Stimulated activated CD4-positive, alpha-beta T cell treated with anti-CD3 and anti-CD28 coated beads, Interleukin-2, amount 100 ng/mL, for 4 hours (primary cell): ENCODE results near the gene LIF.
A peak's percentile ranks its signal among the peaks of the same experiment; 100 is the strongest.
"Not testable (repeated sequence)": the region's sequence is repeated elsewhere in the genome, so short reads cannot be mapped to it uniquely, and the experiment has no call there.

Source experiments
- DNase-seq: peaks from one replicate; pipeline ENCODE4 v3.0.0-alpha.2; 2020; ENCODE audit warnings: low read depth

The LIF gene

DNA sequence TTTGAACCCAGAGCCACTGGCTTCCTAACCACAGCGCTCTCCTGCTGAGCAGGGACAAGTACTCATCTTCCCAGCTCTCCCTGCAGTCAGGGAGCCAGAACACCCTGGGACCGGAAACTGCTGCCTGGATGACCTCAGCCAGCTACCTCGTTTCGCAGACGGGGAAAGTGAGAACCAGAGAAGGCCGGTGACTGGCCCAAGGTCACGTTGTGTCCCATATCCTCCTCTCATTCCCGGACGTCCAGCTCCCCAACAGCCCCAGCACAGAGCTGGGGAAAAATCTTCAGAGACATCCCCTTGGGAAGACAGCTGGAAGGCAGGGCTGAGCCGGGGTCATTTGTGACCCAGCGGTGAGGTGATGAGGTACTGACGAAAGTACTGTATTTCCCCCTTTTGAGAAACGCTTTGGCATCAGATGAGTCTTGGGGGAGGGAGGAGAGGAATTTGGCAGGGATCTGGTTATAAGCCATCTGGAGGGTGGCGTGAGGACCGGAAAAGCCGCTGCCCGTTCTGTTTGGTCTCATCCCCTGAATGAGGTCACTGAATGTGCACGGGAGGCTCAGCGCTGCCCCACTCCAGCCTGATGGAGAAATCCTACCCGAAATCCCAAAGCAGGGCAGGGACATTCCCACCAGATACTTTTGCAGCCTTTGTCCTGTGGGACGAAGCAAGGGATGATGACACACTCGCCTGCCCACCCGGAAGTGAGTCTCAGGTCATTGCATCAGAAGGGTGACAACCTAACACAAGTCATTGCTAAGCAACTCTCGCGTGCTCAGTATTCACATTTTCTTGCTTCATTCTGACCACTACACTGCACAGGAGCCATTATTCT lies 41.1 kb downstream of the LIF start:
- no peak for DNase-seq

DNA sequence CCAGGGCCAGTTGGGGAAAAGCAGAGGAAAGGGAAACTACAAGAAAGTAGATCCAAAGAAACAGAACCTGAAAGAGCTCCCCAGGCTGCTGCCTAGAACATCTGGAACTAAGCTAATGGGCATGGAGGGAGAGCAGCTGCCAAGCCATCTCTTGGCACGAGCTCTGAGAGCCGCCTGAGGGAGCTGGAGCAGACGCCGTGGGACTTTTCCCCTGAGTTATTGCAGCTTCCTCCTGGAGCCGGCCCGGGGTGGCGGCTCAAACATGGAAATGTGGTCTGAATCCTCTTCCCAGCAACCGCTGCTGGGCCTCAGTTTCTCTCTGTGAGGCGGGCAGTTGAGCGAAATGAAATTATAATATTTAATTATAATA lies 41.8 kb downstream of the LIF start:
- no peak for DNase-seq

DNA sequence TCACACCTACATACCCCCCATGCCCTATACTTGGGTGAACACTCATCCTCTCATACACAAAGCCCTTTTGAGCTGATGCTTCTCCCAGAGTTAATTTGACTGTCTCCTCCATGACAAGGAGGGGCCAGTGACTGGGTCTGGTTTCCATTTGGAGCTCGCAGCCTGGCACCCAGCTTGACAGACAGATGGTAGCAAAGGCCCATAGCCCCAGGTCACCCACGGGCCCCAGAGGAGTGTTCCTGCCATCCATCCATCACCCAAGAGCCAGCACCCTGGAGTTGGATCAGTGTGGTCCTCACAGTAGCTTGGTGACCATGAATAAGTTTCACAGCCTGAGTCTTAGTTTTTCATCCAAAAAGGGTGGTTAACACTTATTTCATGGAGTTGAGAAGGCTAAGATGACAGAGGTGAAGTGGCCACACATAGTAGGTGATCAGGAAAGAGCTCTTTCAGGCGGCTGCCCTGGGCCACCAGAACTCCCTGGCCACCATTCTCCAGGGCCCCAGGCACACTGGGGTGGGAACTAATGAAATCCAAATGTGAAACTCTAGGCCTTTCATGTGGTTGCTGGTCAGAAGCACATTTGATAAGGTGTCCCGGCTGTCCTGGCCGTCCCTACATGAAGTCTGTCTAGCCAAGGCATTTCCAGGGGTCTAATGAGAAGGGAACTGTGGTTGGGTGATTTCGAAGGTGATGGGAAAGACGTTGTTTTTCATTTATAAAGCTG lies 42.4 kb downstream of the LIF start:
- no peak for DNase-seq

DNA sequence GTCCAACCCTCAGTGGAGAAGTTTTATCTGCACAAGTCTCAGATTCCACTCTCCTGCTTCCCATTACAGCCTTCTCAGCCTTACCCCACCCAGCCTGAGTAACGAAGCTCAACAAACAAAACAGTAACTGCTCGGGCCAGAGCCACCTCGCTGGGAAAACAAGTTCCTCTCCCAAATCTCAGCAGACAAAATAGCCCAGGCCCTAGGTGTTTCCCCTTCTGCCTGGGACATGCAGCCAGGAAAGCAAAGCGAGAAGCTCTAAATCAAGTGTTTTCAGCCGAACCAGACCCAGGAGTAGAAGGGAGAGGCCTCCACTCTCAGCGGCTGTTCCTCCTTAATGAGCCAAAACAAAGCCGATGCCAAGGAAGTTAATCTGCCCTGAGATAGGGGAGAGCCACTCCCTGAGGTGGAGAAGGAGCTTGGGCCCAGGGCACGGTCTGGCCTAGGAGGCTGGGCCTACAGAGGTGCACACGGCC lies 44.0 kb downstream of the LIF start:
- DNase-seq, result no peak

DNA sequence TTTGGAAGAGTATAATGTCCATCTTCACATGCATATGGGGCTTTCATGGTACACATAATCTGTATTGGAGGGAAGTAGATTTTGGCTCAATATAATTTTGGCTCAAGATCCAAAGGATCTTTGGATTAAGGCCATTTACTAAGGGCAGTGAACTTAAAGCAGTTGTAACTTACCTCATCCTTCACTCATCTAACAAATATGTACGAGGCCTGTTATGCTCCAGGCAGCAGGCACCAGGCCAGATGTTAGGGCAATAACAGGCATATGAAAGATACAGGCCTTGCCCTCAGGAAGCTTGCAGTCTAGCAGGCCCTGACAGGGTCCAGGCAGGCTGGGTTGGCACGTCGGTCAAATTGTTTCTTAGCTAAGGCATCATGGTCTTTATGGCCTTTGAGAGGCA lies 44.6 kb downstream of the LIF start:
- DNase-seq, result no peak

GRCh38 chr22:30200905-30201304 lies 45.7 kb downstream of the LIF start:
- DNase-seq, result not testable (repeated sequence)

DNA sequence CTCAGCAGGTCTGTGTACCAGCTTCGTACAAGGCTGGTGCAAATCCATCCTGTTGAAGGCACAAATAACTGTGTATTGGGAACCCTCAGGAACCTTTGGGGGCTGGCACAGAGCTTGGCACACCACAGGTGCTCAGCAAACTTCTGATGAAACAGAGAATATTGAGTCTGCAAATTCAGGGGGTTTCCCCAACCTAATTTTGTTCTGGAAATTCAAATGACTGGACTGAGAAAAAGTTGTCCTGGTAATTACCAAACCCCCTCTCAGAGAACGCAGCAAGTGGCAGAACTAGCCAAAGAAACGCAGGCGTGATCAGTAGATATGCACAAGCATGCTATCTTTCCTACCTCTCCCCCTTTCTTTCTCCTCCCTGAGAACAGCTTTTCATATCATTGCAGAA lies 47.6 kb downstream of the LIF start:
- no peak for DNase-seq

DNA sequence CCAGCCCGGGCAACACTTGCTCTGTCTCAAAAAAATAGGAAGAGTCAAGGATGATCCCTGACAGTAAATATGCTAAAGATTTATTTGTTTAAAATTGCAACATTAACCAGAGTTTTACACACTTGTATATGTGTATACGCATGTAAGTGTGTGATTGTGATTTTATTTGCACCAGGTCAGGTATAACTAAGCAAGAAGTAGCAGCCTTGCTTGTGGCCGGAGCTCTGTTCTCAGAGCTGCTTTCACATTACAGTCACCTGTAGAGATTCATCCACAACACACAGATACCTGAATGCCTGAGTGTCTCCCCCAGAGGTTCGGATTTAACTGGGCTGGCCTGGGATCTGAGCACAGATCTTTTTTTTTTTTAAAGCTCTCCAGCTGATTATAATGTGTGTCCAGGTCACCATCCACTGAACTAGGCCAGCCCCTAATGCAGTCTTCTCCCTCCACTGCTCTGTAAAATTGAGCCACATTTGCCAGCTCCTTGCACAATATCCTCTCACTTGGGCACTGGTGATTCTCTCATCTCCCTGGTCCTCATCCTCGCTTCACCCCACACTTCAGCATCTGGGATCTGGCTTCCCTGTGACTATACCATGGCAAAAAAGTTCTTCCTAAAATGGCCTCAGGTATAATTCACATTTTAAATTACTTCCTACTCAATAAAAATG lies 48.3 kb downstream of the LIF start:
- no peak for DNase-seq

DNA sequence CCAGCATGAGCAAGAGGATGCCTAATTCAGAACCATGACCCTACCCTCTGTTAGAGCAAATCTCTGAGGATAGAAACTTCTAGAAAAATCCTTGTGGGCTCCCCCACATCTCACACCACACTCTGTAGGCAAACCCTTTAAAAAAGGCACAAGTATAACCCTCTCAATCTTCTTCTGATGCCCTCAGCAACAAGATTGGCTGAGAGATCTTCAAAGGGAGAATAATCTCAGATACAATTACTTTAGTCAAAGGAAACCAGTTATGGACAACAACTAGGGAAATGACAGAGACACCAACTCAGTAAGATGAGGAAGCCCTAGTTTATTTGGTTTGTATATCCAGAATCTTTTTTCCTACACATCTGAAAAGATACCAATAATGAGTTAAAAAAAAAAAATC lies 49.2 kb downstream of the LIF start:
- no peak for DNase-seq

- no peak for DNase-seq
Observed at GRCh38 chr22:30196880-30197336, 49.7 kb downstream of the LIF start.

DNA sequence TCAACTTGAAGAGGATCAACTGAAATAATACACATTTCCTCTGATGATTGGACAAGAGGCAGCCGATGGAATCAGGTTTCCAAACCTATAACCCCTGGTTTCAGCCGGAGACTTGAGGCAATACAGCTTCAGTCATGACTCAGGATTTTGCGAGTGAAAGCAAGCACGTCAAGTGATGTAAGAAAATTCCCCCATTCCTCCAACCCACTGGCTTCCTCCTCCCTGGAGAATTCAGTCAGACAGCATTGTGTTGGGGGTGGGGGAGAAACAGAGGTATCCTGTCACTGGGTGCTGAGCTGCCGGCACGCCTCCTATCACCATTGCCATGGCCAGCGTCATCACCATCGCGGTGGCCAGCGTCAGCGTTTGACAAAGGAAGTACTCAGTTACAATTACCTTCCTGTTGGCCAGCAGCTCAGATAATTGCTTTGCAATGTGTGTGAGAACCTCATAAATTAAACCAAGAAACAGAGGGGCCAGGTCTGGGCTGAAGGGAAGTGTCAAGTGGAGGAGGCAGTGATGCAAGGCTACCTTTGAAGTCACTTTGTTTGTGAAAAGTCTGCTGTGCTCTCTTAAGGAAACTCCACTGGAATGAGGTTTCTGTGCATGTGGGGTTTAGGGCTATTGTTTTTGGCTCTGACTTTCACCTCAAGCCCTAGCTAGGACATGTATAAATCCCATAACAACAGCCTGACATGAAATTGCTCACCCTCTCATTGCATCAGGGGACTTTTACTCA lies 50.2 kb downstream of the LIF start:
- peak; percentile 22 for DNase-seq

DNA sequence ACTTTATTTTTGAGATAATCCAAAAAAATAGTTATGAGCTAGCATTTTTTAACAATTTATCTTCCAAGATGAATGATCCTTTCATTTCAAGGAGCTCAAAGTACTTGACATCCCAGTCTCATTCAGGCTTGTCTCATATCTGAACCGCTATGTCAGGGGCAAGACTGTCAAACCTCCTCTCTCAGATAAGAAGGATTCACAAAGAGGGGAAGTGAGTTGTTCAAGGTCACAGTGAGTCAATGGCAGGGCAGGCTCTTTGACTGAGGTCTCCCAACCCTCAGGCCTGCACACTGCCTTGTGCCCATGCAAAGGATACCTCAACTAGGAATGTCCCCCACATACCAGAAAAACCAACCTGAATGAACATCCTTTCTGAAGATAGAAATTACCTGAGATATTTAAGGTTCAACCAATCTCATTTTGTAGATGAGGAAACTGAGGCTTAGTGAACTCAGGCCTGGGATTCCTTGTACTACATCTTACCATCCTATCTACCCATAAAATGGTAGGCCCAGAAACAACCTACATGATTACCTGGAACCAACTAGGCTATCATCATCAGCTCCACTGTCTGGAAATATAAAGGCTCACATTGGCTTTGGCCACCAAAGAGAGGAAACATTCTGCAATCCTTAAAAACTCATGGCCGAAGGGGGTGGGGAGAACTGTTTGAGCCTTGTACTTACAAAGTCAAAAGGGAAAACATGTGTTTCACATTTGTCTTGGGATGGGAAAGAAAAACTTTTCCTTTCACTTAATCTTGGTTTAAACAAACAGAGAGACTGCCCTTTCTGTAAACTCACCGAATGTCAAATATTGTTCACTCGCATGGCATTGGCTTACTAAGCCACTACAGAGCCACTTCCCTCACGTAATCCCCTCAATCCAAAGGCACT lies 51.1 kb downstream of the LIF start:
- no peak for DNase-seq

- no peak for DNase-seq
Observed at GRCh38 chr22:30193031-30193775, 53.4 kb downstream of the LIF start.

- no peak for DNase-seq
Observed at GRCh38 chr22:30192427-30192826, 54.1 kb downstream of the LIF start.

GRCh38 chr22:30191040-30191701 lies 55.4 kb downstream of the LIF start:
- no peak for DNase-seq

DNA sequence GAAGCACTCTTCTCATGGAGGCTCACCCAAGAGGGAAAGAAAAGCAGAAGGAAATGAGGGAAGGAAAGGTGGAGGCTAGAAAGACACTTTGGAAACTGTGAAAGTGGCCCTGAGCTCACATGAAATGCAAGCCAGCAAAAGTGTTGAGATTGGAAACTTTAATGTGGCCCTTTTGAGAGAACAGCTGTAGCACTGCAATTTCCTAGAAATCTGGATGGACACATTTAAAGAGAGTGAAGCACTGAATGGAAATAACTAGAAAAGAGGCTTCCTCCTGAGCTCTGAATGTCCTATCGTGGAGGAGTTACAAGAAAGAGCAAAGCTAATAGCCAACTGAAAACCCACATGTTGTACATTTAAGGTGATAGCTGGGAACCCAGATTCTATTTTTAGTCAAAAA lies 56.0 kb downstream of the LIF start:
- no peak for DNase-seq
